ENCODE results near the gene UBAP2. TPM values are rescaled to one million over a fixed set of nuclear protein-coding genes. Genes with fewer than 3 reads are reported as not detected.

The UBAP2 gene
- polyA plus RNA-seq, 1 experiment = 17.5 TPM

- Histone ChIP-seq H3K27me3 (ENCODE audit: control insufficient read depth, insufficient read depth, low read length) (no peaks in the 10 kb centered on the region), H3K4me3 (ENCODE audit: low read depth, low read length) (no peak overlapping the region), H3K9me3 (ENCODE audit: control insufficient read depth, insufficient read depth, low read length) (no peaks in the 10 kb centered on the region; the same call in 1 of the 2 replicates), H3K27ac (ENCODE audit: low read depth, low read length) (no peak overlapping the region)
- TF ChIP-seq CTCF (IDR thresholded peaks at IDR 0.05; ENCODE audit: low read depth, low read length) = no peak
- DNase-seq (ENCODE audit: low read depth, low spot score) = no peak
- CTCF ChIA-PET = no interaction called here
- POLR2A ChIA-PET = interaction anchor here (1.1 kb wide), 1 partner anchor 21 kb away, joined by 4 read pairs; the partner anchor contains the start of gene UBAP2
Measured at GRCh38 chr9:34069831-34070230, 21.1 kb upstream of the UBAP2 start.

GRCh38 chr9:34065541-34065940, 16.9 kb upstream of the UBAP2 start:
- H3K4me3 ChIP-seq (ENCODE audit: low read depth, low read length) = no peak overlapping the region
- no peaks in the 10 kb centered on the region; the same call in 1 of the 2 replicates for H3K9me3 ChIP-seq (ENCODE audit: control insufficient read depth, insufficient read depth, low read length)
- TF ChIP-seq CTCF (IDR thresholded peaks at IDR 0.05; ENCODE audit: low read depth, low read length) = no peak
- H3K27ac ChIP-seq (ENCODE audit: low read depth, low read length) = no peak overlapping the region
- H3K27me3 ChIP-seq (ENCODE audit: control insufficient read depth, insufficient read depth, low read length) = no peaks in the 10 kb centered on the region
- ChIA-PET POLR2A (no interaction called here), CTCF (no interaction called here)
- DNase-seq (ENCODE audit: low read depth, low spot score) = no peak

GRCh38 chr9:34059954-34060353, 11.3 kb upstream of the UBAP2 start:
- Histone ChIP-seq H3K27me3 (ENCODE audit: control insufficient read depth, insufficient read depth, low read length) (peaks cover 3% of the 10 kb centered on the region), H3K9me3 (ENCODE audit: control insufficient read depth, insufficient read depth, low read length) (no peaks in the 10 kb centered on the region), H3K27ac (ENCODE audit: low read depth, low read length) (no peak overlapping the region), H3K4me3 (ENCODE audit: low read depth, low read length) (no peak overlapping the region)
- TF ChIP-seq CTCF (IDR thresholded peaks at IDR 0.05; ENCODE audit: low read depth, low read length) = no peak
- CTCF ChIA-PET = no interaction called here
- POLR2A ChIA-PET = no interaction called here
- DNase-seq (ENCODE audit: low read depth, low spot score) = no peak

GRCh38 chr9:34059281-34059680, 10.6 kb upstream of the UBAP2 start:
- DNase-seq (ENCODE audit: low read depth, low spot score) = no peak
- Histone ChIP-seq H3K27ac (ENCODE audit: low read depth, low read length) (no peak overlapping the region), H3K9me3 (ENCODE audit: control insufficient read depth, insufficient read depth, low read length) (no peaks in the 10 kb centered on the region), H3K4me3 (ENCODE audit: low read depth, low read length) (no peak overlapping the region), H3K27me3 (ENCODE audit: control insufficient read depth, insufficient read depth, low read length) (peaks cover 3% of the 10 kb centered on the region)
- CTCF ChIA-PET = interaction anchor here (1.8 kb wide), 1 partner anchor 15 kb away, joined by 4 read pairs; no protein-coding TSS in a partner anchor
- POLR2A ChIA-PET = no interaction called here
- no peak for TF ChIP-seq CTCF (IDR thresholded peaks at IDR 0.05; ENCODE audit: low read depth, low read length)

- TF ChIP-seq CTCF (IDR thresholded peaks at IDR 0.05; ENCODE audit: low read depth, low read length) = no peak
- Histone ChIP-seq H3K27ac (ENCODE audit: low read depth, low read length) (peak overlapping the region; percentile 93), H3K27me3 (ENCODE audit: control insufficient read depth, insufficient read depth, low read length) (no peaks in the 10 kb centered on the region), H3K9me3 (ENCODE audit: control insufficient read depth, insufficient read depth, low read length) (no peaks in the 10 kb centered on the region; the same call in 1 of the 2 replicates), H3K4me3 (ENCODE audit: low read depth, low read length) (peak overlapping the region; percentile 93)
- POLR2A ChIA-PET = interaction anchor here (0.7 to 3.1 kb wide), 5 partner anchors 14 to 109 kb away, joined by 3 to 35 read pairs (median 3); no protein-coding TSS in a partner anchor
- DNase-seq (ENCODE audit: low read depth, low spot score) = no peak
- CTCF ChIA-PET = interaction anchor here (1.7 kb wide), 1 partner anchor 24 kb away, joined by 9 read pairs; no protein-coding TSS in a partner anchor
Measured at GRCh38 chr9:34049630-34050384, 1.1 kb upstream of the UBAP2 start.
